Natural killer cell (primary cell): ENCODE data around the gene BAHCC1. TPM values are rescaled to one million over a fixed set of nuclear protein-coding genes. Genes with fewer than 3 reads are reported as not detected.

Source experiments
- ATAC-seq, 3 donors: fragments of 150-1000 bp in 2 of 3; fragments of 200-7000 bp in 1 of 3; cut with Tn5 transposase; 1 replicate in 1 of 3; 2 replicates in 2 of 3; pipeline ENCODE4 v1.10.0; 2021; ENCODE audit warnings: mild to moderate bottlenecking in 2 of 3, moderate library complexity in 2 of 3
- DNase-seq, 2 donors: peaks; one replicate each; pipeline versions ENCODE4 v3.0.0 to v3.0.0-alpha.2; 2013 to 2021; ENCODE audit warnings: mixed read lengths in 1 of 2
- H3K27ac ChIP-seq: one replicate; pipeline ENCODE4 v1.5.1; 2013; ENCODE audit warnings: mild to moderate bottlenecking, low read length
- H3K27me3 ChIP-seq: one replicate; pipeline ENCODE4 v1.6.1; 2013; ENCODE audit warnings: low read length; ENCODE audit not compliant: control insufficient read depth, insufficient read depth
- H3K36me3 ChIP-seq: one replicate; pipeline ENCODE4 v1.6.1; 2013; ENCODE audit warnings: low read length; ENCODE audit not compliant: control insufficient read depth, insufficient read depth
- H3K4me1 ChIP-seq: one replicate; pipeline ENCODE4 v1.6.1; 2013; ENCODE audit warnings: low read length; ENCODE audit not compliant: control insufficient read depth, insufficient read depth
- H3K4me3 ChIP-seq: one replicate; pipeline ENCODE4 v1.5.1; 2013; ENCODE audit warnings: low read length
- H3K9me3 ChIP-seq: one replicate; pipeline ENCODE4 v1.6.1; 2013; ENCODE audit warnings: low read length; ENCODE audit not compliant: control insufficient read depth, insufficient read depth
- H3K27ac Mint-ChIP-seq, 2 donors: one replicate each; pipeline ENCODE4 v1.8.0; 2022; ENCODE audit warnings: mild to moderate bottlenecking in 2 of 2, mixed read lengths in 2 of 2, moderate library complexity in 1 of 2
- H3K27me3 Mint-ChIP-seq, 2 donors: one replicate each; pipeline ENCODE4 v1.8.0; 2022; ENCODE audit warnings: low read depth in 2 of 2, mixed read lengths in 2 of 2
- H3K36me3 Mint-ChIP-seq: one replicate; pipeline ENCODE4 v1.8.0; 2022; ENCODE audit warnings: mixed read lengths
- H3K4me1 Mint-ChIP-seq, 2 donors: one replicate each; pipeline ENCODE4 v1.8.0; 2022; ENCODE audit warnings: mixed read lengths in 2 of 2
- H3K4me3 Mint-ChIP-seq: one replicate; pipeline ENCODE4 v1.8.0; 2022; ENCODE audit warnings: mild to moderate bottlenecking, moderate library complexity, mixed read lengths
- H3K9me3 Mint-ChIP-seq, 2 donors: one replicate each; pipeline ENCODE4 v1.8.0; 2022; ENCODE audit warnings: mixed read lengths in 2 of 2
- WGBS: methylation state at CpG from one replicate; pipeline ENCODE4 v1.1.7; 2013; ENCODE audit warnings: missing lambda C conversion rate; ENCODE audit not compliant: insufficient coverage; 5-methylcytosine and 5-hydroxymethylcytosine counted together
- intact Hi-C: fragments of 100-400 bp; cut with micrococcal nuclease; formaldehyde crosslinking; loops from one replicate; pipeline ENCODE4 v1.14.2; 2022
- total RNA-seq, 4 donors: library from RNA; stranded (reverse); fragments of 120-200 nt in 1 of 4; gene quantifications; one replicate each; pipeline versions ENCODE4 v1.2.3 to v1.2.4, GENCODE V29; 2013 to 2022
- TF ChIP-seq, protein P1 (sequence below): fragments of 200-600 bp; IDR thresholded peaks from one replicate; pipeline ENCODE4 v1.8.0; 2022; ENCODE audit warnings: antibody characterized with exemption

BAHCC1 gene
- total RNA-seq, 3 donors from 2014 or later (not counting 1 experiment from before 2014, with no cell fraction given) = 2.9 to 17.3 (median 5.7) TPM

DNA sequence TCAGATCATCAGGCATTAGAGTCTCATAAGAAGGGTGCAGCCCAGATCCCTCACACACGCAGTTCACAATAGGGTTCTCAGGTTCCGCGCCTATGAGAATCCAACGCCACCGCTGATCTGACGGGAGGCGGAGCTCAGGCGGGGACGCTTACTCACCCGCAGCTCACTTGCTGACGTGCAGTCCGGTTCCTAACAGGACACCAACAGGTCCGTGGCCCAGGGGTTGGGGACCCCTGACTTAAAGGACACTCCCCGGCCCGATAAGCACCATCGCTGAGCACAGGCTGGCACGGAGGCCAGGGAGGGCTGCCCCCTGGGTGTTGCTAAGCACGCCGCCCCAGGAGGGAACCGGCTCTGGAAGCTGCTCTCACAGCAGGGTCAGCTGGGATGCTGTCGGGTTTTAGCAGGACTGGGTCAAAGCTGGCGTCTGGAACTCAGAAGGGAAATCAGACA is 30.1 kb upstream of the BAHCC1 start:
- intact Hi-C loops = no loop called here
- peaks cover 18% of the 10 kb centered on the region for H3K27me3 ChIP-seq
- DNase-seq (peak; percentile 32 to 44), ATAC-seq (peak in 2 of 3 donors; percentile 75 to 76)
- H3K4me3 ChIP-seq = peak overlapping the region; percentile 3
- TF ChIP-seq, protein P1, sequence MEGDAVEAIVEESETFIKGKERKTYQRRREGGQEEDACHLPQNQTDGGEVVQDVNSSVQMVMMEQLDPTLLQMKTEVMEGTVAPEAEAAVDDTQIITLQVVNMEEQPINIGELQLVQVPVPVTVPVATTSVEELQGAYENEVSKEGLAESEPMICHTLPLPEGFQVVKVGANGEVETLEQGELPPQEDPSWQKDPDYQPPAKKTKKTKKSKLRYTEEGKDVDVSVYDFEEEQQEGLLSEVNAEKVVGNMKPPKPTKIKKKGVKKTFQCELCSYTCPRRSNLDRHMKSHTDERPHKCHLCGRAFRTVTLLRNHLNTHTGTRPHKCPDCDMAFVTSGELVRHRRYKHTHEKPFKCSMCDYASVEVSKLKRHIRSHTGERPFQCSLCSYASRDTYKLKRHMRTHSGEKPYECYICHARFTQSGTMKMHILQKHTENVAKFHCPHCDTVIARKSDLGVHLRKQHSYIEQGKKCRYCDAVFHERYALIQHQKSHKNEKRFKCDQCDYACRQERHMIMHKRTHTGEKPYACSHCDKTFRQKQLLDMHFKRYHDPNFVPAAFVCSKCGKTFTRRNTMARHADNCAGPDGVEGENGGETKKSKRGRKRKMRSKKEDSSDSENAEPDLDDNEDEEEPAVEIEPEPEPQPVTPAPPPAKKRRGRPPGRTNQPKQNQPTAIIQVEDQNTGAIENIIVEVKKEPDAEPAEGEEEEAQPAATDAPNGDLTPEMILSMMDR = no peak
- H3K4me3 Mint-ChIP-seq = peak overlapping the region; percentile 82
- no peaks in the 10 kb centered on the region for H3K9me3 Mint-ChIP-seq
- H3K36me3 ChIP-seq = no peaks in the 10 kb centered on the region
- 23% methylated on average over 22 of the region's 22 CpGs for WGBS
- H3K36me3 Mint-ChIP-seq = no peaks in the 10 kb centered on the region
- H3K27ac ChIP-seq = no peak overlapping the region
- H3K9me3 ChIP-seq = no peaks in the 10 kb centered on the region
- H3K27me3 Mint-ChIP-seq = peaks cover 32 to 40% of the 10 kb centered on the region in 2 donors
- peak overlapping the region in 1 of 2 donors; percentile 82 for H3K27ac Mint-ChIP-seq
- H3K4me1 ChIP-seq = peaks cover 32% of the 10 kb centered on the region
- peaks cover 21 to 29% of the 10 kb centered on the region in 2 donors for H3K4me1 Mint-ChIP-seq

DNA sequence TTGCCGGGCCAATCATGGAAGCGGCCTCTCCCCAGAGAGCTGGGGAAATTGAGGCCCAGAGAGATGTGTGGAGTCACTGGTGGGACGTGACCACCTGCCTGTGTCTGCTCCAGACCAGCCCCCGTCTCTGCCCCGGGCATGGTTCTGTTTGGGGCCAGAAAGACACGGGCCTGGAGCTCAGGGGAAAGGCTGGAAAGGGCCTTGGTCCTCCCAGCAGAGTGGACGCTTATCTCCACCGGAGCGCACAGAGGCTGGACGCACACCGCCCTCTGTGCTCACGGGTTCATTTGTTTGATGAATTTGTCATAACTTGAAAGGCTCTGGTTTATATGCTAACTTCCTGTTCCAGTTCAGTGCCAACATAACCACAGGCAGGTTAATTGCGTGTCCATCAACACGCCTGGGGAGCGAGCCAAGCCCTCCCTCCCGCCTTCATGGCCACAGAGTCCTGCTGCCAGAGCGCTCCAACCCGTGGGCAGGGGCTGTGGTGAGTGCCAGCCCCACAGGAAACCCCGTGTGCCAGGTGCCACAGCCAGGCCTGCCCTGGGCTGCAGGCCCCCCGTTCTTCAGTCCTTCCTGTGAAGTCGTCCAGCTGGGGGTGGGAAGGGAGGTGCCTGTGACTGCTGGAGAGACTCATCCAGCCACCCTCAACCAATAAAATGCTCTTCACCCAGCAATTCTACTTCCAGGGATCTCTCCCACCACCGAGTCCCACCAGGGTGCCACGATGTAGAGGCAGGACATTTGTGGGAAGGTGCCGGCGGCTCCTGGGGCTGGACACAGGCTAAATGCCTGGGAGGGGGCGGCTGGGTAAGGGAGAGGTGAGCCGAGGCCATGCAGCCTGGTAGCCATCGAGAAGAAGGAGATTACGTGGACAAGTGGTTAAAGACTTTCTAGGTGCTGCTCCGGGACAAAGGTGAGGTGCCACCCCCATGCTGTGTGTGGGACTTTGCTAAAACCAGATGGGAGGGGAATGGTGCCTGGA is 29.4 kb upstream of the BAHCC1 start:
- no peak overlapping the region for H3K27ac ChIP-seq
- peaks cover 32% of the 10 kb centered on the region for H3K4me1 ChIP-seq
- intact Hi-C loops = no loop called here
- Mint-ChIP-seq H3K9me3 (no peaks in the 10 kb centered on the region), H3K27ac (peak overlapping the region in 1 of 2 donors; percentile 82), H3K36me3 (no peaks in the 10 kb centered on the region), H3K4me1 (peaks cover 21 to 23% of the 10 kb centered on the region in 2 donors), H3K4me3 (peak overlapping the region; percentile 82), H3K27me3 (peaks cover 25 to 33% of the 10 kb centered on the region in 2 donors)
- 16% methylated on average over 27 of the region's 30 CpGs for WGBS
- peaks cover 18% of the 10 kb centered on the region for H3K27me3 ChIP-seq
- TF ChIP-seq, protein P1 = no peak
- H3K36me3 ChIP-seq = no peaks in the 10 kb centered on the region
- DNase-seq (peak in 1 of 2 donors; percentile 52), ATAC-seq (peak; percentile 62 to 69 (median 63))
- peak overlapping the region; percentile 3 for H3K4me3 ChIP-seq
- no peaks in the 10 kb centered on the region for H3K9me3 ChIP-seq

DNA sequence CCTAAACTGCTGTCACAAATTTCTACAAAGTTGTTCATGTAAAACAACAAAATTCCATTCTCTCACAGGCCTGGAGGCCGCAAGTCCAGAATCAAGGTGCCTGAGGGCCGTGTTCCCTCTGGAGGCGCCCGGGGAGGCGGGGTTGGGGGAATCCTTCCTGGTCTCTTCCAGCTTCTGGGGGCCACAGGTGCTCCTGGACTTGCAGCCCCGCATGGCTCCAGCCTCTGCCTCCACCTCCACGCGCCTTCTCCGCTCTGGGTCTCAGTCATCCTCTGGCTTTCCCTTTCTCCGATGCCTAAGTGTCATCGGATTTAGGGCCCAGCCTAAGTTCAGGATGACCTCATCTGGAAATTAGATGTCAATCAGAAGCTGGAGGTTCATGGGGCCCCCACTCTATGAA is 28.6 kb upstream of the BAHCC1 start:
- no peaks in the 10 kb centered on the region for H3K9me3 ChIP-seq
- H3K4me1 ChIP-seq = peaks cover 32% of the 10 kb centered on the region
- Mint-ChIP-seq H3K9me3 (no peaks in the 10 kb centered on the region), H3K27me3 (peaks cover 25 to 33% of the 10 kb centered on the region in 2 donors), H3K36me3 (no peaks in the 10 kb centered on the region), H3K27ac (no peak overlapping the region), H3K4me3 (no peak overlapping the region), H3K4me1 (peaks cover 21 to 23% of the 10 kb centered on the region in 2 donors)
- H3K27ac ChIP-seq = no peak overlapping the region
- no peaks in the 10 kb centered on the region for H3K36me3 ChIP-seq
- intact Hi-C loops = no loop called here
- WGBS = 93% methylated on average over 11 of the region's 11 CpGs
- H3K27me3 ChIP-seq = peaks cover 18% of the 10 kb centered on the region
- TF ChIP-seq, protein P1 = no peak
- no peak for DNase-seq
- H3K4me3 ChIP-seq = no peak overlapping the region
- ATAC-seq = no peak
